ENCODE measurements around the gene PDE2A.

Gene PDE2A

GRCh38 chr11:72655014-72655413 is 19.2 kb downstream of the PDE2A start:
- DNase-seq: no peak

DNA sequence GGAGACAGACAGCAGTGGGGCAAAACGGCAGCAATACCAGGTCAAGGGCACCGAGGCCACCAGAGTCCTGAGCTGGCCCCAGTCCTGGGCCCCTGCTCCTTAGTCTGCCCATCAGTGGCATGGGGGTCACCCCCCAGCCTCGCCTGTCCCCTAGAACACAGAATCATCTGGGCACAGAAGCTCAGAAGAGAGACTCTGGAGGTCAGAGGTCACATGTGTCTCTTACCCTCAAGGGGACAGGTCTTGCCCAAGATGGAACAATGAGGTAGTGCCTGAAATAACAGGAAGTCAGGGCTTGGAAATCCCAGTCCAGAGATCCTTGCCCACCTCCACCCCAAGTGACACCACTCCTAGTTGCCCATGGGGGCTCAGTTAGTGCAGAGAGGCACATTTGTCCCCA is 20.6 kb downstream of the PDE2A start:
- no peak for DNase-seq

DNA sequence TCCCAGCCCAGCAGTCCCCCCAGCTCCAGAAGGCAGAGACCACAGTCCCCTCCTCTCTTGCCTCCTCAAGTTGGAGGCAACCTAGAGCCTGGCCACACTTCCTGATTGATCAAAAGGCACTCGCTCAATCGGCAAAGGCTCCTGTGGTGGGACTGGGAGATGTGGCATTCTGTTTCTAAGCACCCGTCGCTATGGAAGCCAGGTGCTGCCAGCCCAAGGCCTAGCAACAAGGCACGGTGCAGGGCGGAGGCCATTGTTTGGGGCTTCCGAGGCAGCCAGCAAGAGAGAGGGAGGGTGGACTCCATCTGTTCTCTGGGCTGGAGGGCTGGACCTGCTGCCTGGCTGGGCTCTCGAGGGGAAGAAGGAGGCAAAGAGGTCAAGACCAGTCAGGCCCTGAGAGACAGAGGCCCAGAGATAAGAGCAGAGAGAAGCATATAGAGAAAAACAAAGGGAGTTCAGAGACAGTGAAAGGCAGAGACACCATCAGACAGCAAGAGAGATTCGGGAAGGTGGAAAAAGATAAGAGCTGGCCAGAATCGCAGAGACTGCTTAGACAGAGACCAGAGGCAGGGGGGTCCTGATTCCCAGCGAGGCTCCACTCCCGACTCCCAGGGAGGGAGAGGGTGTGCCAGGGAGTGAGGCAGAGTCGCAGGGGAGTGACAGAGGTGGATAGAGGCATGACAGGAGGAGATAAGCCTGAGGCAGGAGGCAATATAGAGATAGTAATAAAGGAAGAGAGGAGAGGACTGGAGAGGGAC is 21.2 kb downstream of the PDE2A start:
- DNase-seq: no peak

GRCh38 chr11:72652133-72652532 is 22.1 kb downstream of the PDE2A start:
- no peak for DNase-seq

- DNase-seq: no peak
These were observed 24.8 kb downstream of the PDE2A start for GRCh38 chr11:72649215-72649976.

DNA sequence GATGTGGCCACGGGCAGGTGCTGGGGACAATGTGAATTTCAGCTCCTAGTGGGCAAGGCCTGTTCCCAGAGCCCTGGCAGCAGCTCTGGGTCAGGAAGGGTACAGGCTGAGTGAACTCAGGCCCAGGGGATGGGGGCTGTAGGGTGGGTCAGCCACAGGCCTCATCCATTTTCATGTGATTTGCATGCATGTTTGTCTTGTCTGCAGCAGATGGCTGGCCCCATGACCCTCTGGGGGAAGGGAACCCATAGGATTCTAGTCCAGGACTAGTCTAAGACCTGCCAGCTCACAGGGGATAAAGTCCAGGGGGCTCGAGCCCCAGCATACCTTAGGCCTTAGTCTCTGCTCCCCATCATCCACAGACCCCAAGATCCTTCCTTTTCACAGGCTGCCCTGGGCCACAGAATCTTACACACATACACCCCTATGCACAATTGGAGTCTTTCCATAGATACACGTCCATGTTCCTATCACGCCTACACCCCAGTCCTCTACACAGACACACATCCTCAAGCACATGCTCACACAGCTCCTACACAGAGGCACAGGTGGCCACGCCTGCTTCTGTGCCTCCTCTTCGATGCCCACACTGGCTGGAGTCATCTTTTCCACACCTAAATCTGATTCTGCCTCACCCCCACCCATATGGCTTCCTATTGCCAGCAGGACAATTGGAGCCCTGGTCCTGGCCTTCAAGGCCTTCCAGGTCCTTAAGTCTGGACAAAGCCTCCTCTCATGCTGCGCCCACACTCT is 25.7 kb downstream of the PDE2A start:
- no peak for DNase-seq

DNA sequence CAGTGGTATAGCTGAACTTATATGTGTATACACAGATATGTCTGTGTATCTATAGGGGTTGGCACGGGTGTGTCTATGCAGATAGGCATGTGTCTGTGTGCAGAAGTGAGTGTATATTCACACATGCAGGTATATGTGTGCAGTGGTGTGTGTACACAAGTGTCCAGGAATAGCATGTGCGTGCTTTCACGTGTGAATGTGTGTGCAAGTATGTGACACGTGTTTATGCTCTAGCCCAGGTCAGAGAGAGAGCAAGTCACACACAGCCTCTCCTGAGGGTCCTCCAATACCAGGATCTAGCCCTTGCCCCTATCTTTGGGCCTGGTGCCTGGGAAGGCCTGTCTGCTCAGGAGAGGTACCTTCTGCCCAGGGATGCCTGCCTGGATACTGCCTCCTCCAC is 26.3 kb downstream of the PDE2A start:
- DNase-seq: no peak

GRCh38 chr11:72646472-72646871 is 27.8 kb downstream of the PDE2A start:
- DNase-seq: no peak

- no peak for DNase-seq
These were observed 28.2 kb downstream of the PDE2A start for GRCh38 chr11:72646024-72646423.

- no peak for DNase-seq
These were observed 30.7 kb downstream of the PDE2A start for GRCh38 chr11:72643547-72643946.

- peak; percentile 67 for DNase-seq
These were observed 31.2 kb downstream of the PDE2A start for GRCh38 chr11:72642884-72643522.

DNA sequence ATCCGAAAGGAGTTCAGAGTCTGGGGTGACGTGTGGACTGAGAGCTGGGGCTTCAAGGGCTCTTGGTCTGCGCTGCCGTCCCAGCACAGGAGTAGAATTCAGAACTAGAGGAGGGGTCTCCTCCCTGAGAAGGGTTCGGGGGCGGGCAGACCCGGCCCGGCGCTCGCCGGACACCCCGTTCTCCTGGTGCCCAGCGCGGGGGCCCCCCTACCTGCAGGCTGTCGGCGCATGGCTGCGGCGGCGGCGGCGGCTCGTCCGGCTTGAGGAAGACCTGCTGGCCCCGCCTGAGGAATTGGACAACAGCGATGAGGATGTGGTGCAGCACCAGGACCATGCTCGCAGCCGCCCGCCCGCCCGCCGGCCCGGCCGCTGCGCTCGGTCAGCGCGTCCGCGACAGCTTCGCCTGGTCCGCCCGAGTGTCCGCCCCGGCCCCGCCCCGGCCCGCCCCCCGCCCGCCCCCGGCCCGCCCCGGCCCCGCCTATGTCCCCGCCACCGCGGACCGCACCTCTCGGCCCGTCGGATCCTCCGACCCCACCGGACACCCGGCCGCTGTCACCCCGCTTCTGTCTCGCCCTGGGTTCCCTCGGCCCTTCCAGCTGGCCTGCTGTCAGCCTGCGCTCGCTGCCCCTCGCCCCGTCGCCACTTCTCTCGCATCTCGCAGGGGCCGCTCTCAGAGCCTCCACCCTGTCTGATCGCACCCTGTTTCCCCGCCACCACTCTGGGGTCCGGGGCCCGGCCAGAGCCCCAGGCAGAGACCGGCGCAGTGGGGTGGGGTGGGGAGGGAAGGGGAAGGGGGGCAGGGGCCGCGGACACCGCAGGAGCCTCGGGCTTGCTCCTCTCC is 32.0 kb downstream of the PDE2A start:
- DNase-seq: no peak

DNA sequence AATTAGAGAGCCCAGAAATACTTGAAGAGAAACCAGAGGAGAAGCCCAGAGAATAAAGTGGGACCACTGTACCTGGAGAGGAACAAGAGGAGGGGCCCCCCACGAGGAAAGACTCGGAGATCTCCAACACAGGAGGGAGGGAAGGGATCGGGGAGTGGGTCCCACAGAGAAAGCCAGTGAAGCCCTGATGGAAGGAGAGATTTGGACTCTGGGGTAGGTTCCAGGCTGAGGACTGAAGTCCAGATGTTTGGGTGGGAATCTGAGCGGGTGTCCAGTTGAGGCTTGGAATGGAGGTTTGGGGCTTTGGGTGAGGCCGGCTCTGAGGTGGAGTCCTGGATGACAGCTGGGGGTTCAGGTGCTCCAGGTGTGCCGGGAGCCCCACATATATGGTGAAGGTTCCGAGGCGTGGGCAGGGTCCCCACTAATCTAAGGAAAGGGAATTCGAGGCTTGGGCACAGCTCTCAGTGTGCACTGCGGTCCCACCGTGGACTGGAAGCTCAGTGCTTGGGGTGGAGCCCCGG is 32.6 kb downstream of the PDE2A start:
- DNase-seq: no peak

- no peak for DNase-seq
These were observed 34.5 kb downstream of the PDE2A start for GRCh38 chr11:72639502-72640375.

- no peak for DNase-seq
These were observed 36.3 kb downstream of the PDE2A start for GRCh38 chr11:72637926-72638325.

GRCh38 chr11:72637198-72637597 is 37.0 kb downstream of the PDE2A start:
- no peak for DNase-seq

DNA sequence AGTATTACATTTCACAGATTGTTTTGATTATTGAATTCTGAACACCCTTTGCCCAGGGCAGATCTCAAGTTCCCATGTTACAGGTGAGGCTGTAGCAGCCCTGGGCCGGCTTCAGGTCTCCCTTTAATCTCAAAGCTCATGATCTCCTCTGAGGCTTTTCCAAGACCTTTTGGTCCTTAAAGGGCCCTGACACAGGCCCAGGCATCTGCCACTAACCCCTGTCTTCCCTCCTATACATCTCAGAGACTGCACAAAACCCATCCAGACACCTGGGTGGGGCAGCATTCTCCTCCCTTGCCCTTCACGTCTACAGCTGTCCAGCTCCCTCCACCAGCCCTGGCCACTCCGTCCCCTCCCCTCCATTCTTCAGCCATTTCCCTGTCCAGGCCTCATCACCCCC is 37.8 kb downstream of the PDE2A start:
- DNase-seq: no peak

DNA sequence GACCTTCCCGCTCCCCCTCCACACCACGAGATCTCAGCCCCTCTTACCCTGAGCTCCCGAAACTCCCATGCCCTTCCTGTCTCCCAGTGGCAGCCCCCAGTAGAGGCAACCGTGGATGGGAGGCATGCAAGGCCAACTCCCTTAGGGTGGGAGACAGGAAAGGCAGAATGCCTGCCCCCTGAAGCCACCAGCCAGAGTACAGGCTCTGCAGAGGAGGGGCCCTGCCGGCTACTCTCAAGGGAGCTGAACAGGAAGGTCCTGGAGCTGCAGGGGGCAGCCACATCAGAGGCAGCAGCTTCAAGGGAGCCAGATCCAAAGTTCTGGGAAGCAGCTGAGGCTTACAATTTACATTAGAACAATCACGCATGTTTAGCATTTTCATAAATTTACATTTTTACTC is 38.3 kb downstream of the PDE2A start:
- DNase-seq: no peak

GRCh38 chr11:72635309-72635915 is 38.8 kb downstream of the PDE2A start:
- no peak for DNase-seq

GRCh38 chr11:72634472-72635095 is 39.6 kb downstream of the PDE2A start:
- no peak for DNase-seq
